ENCODE results near the gene PDCD2L.

PDCD2L gene, protein sequence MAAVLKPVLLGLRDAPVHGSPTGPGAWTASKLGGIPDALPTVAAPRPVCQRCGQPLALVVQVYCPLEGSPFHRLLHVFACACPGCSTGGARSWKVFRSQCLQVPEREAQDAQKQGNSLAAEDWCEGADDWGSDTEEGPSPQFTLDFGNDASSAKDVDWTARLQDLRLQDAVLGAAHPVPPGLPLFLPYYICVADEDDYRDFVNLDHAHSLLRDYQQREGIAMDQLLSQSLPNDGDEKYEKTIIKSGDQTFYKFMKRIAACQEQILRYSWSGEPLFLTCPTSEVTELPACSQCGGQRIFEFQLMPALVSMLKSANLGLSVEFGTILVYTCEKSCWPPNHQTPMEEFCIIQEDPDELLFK

DNA sequence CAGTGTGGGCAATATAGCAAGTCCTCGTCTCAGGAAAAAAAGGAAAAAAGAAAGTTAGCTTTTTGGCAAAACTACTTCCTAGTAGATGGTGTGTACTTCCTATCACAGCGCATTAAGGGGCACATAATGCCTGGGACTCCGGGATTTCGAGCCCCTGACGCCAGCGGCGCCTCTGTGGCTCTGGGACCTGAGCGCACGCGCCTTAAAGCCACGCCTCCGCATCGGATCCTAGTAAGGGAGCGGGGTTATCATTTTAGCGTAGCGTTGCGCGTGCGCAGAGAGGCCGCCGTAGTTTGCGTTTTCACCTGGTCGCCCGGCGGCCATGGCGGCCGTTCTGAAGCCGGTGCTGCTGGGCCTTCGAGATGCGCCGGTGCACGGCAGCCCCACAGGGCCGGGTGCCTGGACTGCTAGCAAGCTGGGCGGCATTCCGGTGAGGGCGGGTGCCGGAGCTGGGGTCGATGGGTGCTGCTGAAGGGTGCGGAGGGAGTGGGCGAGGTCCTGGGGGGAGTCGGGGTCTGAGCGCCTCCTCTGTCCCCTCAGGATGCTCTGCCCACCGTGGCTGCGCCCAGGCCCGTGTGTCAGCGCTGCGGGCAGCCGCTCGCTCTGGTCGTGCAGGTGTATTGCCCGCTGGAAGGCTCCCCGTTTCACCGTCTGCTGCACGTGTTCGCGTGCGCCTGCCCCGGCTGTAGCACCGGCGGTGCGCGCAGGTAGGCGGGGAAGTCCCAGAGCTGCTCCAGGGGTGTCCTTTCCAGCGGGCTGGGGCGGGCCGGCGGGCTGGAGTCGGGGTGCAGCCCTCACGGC, at the start of gene PDCD2L:
Gene PDCD2L, plus strand, starts transcription at position 291 of the 801 bp plus-strand sequence. Its CDS starts 32 bp downstream, at position 323.
- TF ChIP-seq, protein P1, sequence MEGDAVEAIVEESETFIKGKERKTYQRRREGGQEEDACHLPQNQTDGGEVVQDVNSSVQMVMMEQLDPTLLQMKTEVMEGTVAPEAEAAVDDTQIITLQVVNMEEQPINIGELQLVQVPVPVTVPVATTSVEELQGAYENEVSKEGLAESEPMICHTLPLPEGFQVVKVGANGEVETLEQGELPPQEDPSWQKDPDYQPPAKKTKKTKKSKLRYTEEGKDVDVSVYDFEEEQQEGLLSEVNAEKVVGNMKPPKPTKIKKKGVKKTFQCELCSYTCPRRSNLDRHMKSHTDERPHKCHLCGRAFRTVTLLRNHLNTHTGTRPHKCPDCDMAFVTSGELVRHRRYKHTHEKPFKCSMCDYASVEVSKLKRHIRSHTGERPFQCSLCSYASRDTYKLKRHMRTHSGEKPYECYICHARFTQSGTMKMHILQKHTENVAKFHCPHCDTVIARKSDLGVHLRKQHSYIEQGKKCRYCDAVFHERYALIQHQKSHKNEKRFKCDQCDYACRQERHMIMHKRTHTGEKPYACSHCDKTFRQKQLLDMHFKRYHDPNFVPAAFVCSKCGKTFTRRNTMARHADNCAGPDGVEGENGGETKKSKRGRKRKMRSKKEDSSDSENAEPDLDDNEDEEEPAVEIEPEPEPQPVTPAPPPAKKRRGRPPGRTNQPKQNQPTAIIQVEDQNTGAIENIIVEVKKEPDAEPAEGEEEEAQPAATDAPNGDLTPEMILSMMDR (IDR thresholded peaks at IDR 0.05; ENCODE audit: extremely low read depth, missing control alignments): no peak

DNA sequence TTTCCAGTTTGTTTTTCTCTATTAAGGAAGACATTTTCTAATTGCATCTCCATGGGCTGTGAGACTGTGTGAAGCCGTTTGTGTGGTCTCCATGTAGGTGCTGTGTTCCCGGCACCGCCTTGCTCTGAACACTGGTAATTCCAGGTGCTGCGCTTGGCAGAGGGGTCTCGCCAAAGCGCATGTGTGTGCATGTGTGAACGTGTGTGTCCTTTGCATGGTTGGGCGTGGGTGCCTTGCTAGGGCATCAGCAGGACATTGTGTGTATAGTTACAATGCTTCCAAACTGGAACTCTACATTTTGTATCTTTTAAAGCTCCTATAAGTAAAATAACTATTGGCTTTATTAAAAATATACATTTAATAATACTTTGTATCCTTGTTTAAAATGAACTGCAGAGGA, 49.0 kb upstream of the PDCD2L start:
- TF ChIP-seq, protein P1 (IDR thresholded peaks at IDR 0.05; ENCODE audit: extremely low read depth, missing control alignments): no peak
- no peak for DNase-seq (ENCODE audit: low spot score)

More for the DNA sequence above, at the start of gene PDCD2L:
- DNase-seq (ENCODE audit: low spot score): peak; percentile 94

DNA sequence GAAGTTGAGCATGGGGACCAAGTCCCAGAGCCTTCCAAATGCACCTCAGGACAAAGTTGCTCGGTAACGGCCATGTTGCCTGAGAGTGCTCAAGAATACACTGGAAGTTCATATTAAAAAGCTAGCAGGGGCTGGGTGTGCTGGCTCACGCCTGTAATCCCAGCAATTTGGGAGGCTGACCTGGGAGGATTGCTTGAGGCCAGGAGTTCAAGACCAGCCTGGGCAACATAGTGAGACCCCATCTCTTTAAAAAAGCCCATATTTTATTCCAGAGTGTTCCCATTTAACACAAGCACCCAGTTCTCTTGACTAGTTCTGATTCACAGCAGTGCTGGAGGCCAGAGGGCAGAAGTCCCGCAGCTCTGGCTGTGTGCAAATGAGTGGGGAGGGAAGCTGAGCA, 47.3 kb upstream of the PDCD2L start:
- no peak for DNase-seq (ENCODE audit: low spot score)
- TF ChIP-seq, protein P1 (IDR thresholded peaks at IDR 0.05; ENCODE audit: extremely low read depth, missing control alignments): no peak

DNA sequence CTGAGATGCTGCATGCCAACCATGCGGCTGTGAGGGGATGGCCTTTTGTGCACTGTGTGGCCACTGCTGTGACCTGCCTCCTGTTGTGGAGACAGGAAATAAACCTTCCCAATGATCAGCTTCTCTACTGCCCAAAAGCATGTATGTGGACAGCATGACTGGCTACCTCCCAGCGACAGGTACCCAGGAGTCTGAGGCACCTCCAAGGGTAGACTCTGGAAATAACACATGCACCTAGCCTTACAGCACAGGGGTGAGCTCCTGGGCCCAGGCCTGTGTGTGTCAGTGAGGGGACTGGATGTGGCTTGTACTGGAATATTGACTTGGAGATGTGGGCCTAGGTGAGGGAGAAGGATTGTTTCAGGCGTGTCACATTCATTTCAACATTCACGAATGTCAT, 46.8 kb upstream of the PDCD2L start:
- DNase-seq (ENCODE audit: low spot score): no peak
- TF ChIP-seq, protein P1 (IDR thresholded peaks at IDR 0.05; ENCODE audit: extremely low read depth, missing control alignments): no peak

DNA sequence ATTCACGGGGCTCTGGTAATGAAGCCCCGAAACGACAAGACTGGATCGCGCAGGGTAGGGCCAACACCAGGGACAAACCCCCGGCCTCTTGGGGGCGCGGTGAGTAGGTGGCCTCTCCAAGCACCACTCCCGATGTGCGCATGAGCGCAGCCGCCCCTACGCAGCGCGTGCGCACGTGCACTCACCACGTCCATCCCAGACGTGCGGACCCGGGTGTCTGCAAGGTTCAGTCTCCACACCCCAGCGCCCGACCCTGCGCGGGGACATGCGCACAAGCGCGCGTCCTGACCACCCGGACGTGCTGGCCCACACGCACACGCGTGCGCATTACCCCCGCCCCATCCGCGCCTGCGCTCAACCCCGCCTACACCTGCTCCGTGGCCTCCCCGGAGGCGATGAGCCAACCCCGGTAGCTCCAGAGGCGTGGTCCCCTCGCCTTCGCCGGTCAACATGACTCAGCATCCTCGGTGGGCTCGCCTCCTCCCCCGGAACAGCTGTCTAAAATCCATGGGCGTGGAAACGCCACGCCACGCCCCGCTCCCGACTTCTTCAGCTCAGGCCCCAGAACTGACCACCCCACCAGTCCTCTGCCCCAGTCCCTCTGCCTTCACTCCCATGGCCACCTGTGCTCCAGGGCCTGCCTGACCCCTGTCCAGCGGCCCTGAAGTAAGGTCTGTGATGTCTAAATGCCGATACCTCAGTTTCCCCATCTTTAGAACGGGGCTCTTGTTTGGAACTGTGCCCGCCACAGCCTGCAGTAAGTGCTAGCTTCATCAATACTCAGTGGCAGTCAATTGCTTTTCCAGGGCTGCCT, 44.9 kb upstream of the PDCD2L start:
- TF ChIP-seq, protein P1 (IDR thresholded peaks at IDR 0.05; ENCODE audit: extremely low read depth, missing control alignments): peak; percentile 58
- DNase-seq (ENCODE audit: low spot score): peak; percentile 98

DNA sequence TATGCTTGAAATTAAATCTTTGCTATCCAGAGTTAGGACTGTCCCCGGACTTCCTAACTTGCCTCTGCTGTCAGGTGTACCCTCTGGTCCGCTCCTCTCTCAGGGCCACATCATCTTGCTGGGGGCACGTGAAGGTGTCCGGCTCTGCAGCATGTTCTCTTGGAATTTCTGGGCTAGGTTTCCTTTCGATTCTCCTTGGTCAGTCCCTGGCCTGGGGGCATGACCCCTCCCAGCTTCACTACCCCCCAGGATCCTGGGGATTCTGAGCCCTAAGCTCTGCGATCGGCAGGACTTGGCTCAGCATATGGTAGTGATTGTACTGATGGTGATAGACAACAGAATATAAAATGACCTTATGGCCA, 44.3 kb upstream of the PDCD2L start:
- TF ChIP-seq, protein P1 (IDR thresholded peaks at IDR 0.05; ENCODE audit: extremely low read depth, missing control alignments): no peak

More for the DNA sequence above, 44.3 kb upstream of the PDCD2L start:
- no peak for DNase-seq (ENCODE audit: low spot score)
